Upper lobe of right lung (tissue), 1 donor: ENCODE data around the gene ZNF557. TPM values are rescaled to one million over a fixed set of nuclear protein-coding genes. Genes with fewer than 3 reads are reported as not detected.

Experiments
- total RNA-seq: library from RNA; stranded (reverse); fragmentation: NEBNext Ultra II Directional; extraction: Animal tissue kit (Norgen Biotek cat#: 25700); gene quantifications from one replicate; pipeline ENCODE4 v1.2.1, GENCODE V29; 2021
- donor health status: DM: no; HTN: yes; CAD: no; lungs with severe emphysema.

Gene ZNF557
- total RNA-seq, 1 donor from 2014 or later = 11.1 TPM

Other genes with a start within 250 kb of the ZNF557 start
- gene ADGRE1, start 182.1 kb upstream of the ZNF557 start, total RNA-seq = 1.8 TPM
- not detected for gene MBD3L2B, start 48.3 kb upstream of the ZNF557 start, total RNA-seq
- not detected for gene MBD3L5, start 39.1 kb upstream of the ZNF557 start, total RNA-seq
- not detected for gene MBD3L4, start 29.5 kb upstream of the ZNF557 start, total RNA-seq
- gene MBD3L2, start 20.4 kb upstream of the ZNF557 start, total RNA-seq = not detected
- gene MBD3L3, start 11.0 kb upstream of the ZNF557 start, total RNA-seq = not detected
- 37.5 TPM for gene INSR, start 224.7 kb downstream of the ZNF557 start, total RNA-seq